GM23338 (cell line): ENCODE measurements around the gene BCL2L13. TPM values are rescaled to one million over a fixed set of nuclear protein-coding genes. Genes with fewer than 3 reads are reported as not detected.

ENCODE experiments used
- ATAC-seq: fragments of 200-7000 bp; cut with Tn5 transposase; 3 replicates; pipeline ENCODE4 v1.9.1; 2020
- DNase-seq: peaks from one replicate; pipeline ENCODE4 v3.0.0-alpha.2; 2015; ENCODE audit warnings: low spot score
- H2AFZ ChIP-seq: fragments of 200-600 bp; sonication (generic); 2 replicates; pipeline ENCODE4 v1.8.0; 2016; ENCODE audit warnings: antibody characterized with exemption, mild to moderate bottlenecking, moderate library complexity
- H3F3A ChIP-seq: fragments of 200-600 bp; sonication (generic); replicated peaks from 2 replicates; pipeline ENCODE4 v1.8.0; 2017; ENCODE audit warnings: antibody characterized with exemption, mixed run types, low read depth
- H3K27ac ChIP-seq: fragments of 200-600 bp; sonication (generic); 2 replicates; pipeline ENCODE4 v1.6.1; 2016; ENCODE audit warnings: low read depth
- H3K27me3 ChIP-seq: fragments of 200-600 bp; sonication (generic); 2 replicates; pipeline ENCODE4 v1.8.0; 2016; ENCODE audit warnings: mild to moderate bottlenecking, mixed run types, moderate library complexity; ENCODE audit not compliant: insufficient read depth
- H3K36me3 ChIP-seq: fragments of 200-600 bp; sonication (generic); 2 replicates; pipeline ENCODE4 v1.8.0; 2016; ENCODE audit warnings: mild to moderate bottlenecking; ENCODE audit not compliant: insufficient read depth
- H3K4me1 ChIP-seq: fragments of 200-600 bp; sonication (generic); 2 replicates; pipeline ENCODE4 v1.8.0; 2016; ENCODE audit warnings: mild to moderate bottlenecking, moderate library complexity; ENCODE audit not compliant: insufficient read depth
- H3K4me2 ChIP-seq: fragments of 200-600 bp; sonication (generic); 2 replicates; pipeline ENCODE4 v1.7.1; 2017; ENCODE audit warnings: mixed run types
- H3K4me3 ChIP-seq: fragments of 200-600 bp; sonication (generic); 2 replicates; pipeline ENCODE4 v1.6.1; 2016; ENCODE audit warnings: mixed run types
- H3K79me2 ChIP-seq: fragments of 200-600 bp; sonication (generic); replicated peaks from 2 replicates; pipeline ENCODE4 v1.8.0; 2017; ENCODE audit warnings: mild to moderate bottlenecking; ENCODE audit not compliant: insufficient read depth
- H3K9me2 ChIP-seq: fragments of 200-600 bp; sonication (generic); 2 replicates; pipeline ENCODE4 v1.8.0; 2017; ENCODE audit not compliant: insufficient read depth
- H4K20me1 ChIP-seq: fragments of 200-600 bp; sonication (generic); replicated peaks from 2 replicates; pipeline ENCODE4 v1.8.0; 2017; ENCODE audit warnings: mild to moderate bottlenecking; ENCODE audit not compliant: insufficient read depth
- H3K27ac Mint-ChIP-seq: 2 replicates; pipeline ENCODE4 v1.8.0; 2020; ENCODE audit warnings: inconsistent platforms, mild to moderate bottlenecking, moderate library complexity, mixed read lengths
- H3K27me3 Mint-ChIP-seq: 3 replicates; pipeline ENCODE4 v1.8.0; 2022; ENCODE audit warnings: low read depth, mild to moderate bottlenecking, moderate library complexity, mixed read lengths, inconsistent platforms; ENCODE audit not compliant: insufficient read depth, poor library complexity
- H3K36me3 Mint-ChIP-seq: 3 replicates; pipeline ENCODE4 v1.8.0; 2021; ENCODE audit warnings: low read depth, mild to moderate bottlenecking, inconsistent platforms, moderate library complexity, mixed read lengths
- H3K4me1 Mint-ChIP-seq: 3 replicates; pipeline ENCODE4 v1.8.0; 2020; ENCODE audit warnings: mild to moderate bottlenecking, inconsistent platforms, mixed read lengths
- H3K4me3 Mint-ChIP-seq: 3 replicates; pipeline ENCODE4 v1.8.0; 2021; ENCODE audit warnings: moderate library complexity, mild to moderate bottlenecking, inconsistent platforms, mixed read lengths
- H3K9me3 Mint-ChIP-seq: 3 replicates; pipeline ENCODE4 v1.8.0; 2020; ENCODE audit warnings: moderate library complexity, mild to moderate bottlenecking, inconsistent platforms, mixed read lengths
- CREB1 ChIP-seq: fragments of 250-450 bp; sonication (Bioruptor Pico); IDR thresholded peaks from 2 replicates; pipeline ENCODE4 v1.5.0; 2020; ENCODE audit warnings: low read depth, mild to moderate bottlenecking, moderate library complexity
- EZH2 ChIP-seq: fragments of 200-600 bp; sonication (generic); IDR thresholded peaks from one replicate; pipeline ENCODE4 v1.8.0; 2017; ENCODE audit warnings: antibody characterized with exemption, mild to moderate bottlenecking, low read depth; ENCODE audit not compliant: unreplicated experiment
- EZH2phosphoT487 ChIP-seq: fragments of 200-600 bp; sonication (generic); IDR thresholded peaks from one replicate; pipeline ENCODE4 v1.8.1; 2018; ENCODE audit warnings: antibody characterized with exemption; ENCODE audit not compliant: unreplicated experiment
- JUNB ChIP-seq: IDR thresholded peaks from one replicate; pipeline ENCODE4 v1.6.1; 2016; ENCODE audit warnings: antibody characterized with exemption; ENCODE audit not compliant: unreplicated experiment
- NANOG ChIP-seq: IDR thresholded peaks from 2 replicates; pipeline ENCODE4 v1.6.1; 2016; ENCODE audit warnings: antibody characterized with exemption, borderline replicate concordance
- POLR2AphosphoS5 ChIP-seq: IDR thresholded peaks from 2 replicates; pipeline ENCODE4 v1.6.1; 2016; ENCODE audit warnings: antibody characterized with exemption, low read depth
- ZNF114 ChIP-seq: fragments of 250-450 bp; sonication (Bioruptor Pico); IDR thresholded peaks from 2 replicates; pipeline ENCODE4 v1.5.0; 2020; ENCODE audit warnings: mild to moderate bottlenecking, moderate library complexity
- ZNF331 ChIP-seq: fragments of 250-450 bp; sonication (Bioruptor Pico); IDR thresholded peaks from 2 replicates; pipeline ENCODE4 v1.5.0; 2020; ENCODE audit warnings: low read depth, mild to moderate bottlenecking, moderate library complexity
- polyA plus RNA-seq: library from polyadenylated mRNA; unstranded; fragments of >200 nt; fragmentation: Nextera tagmentation; extraction: Ambion mirVana; gene quantifications from 2 replicates; pipeline ENCODE4 v1.2.1, GENCODE V29; 2016
- total RNA-seq: library from RNA; depleted of rRNA; stranded (reverse); fragments of >200 nt; shearing (Covaris generic); gene quantifications from 2 replicates; pipeline ENCODE4 v1.2.3, GENCODE V29; 2014
- TF ChIP-seq, protein P1 (sequence below): IDR thresholded peaks from 2 replicates; pipeline ENCODE4 v1.6.1; 2016; ENCODE audit warnings: antibody characterized with exemption
- TF ChIP-seq, protein P2 (sequence below): IDR thresholded peaks from one replicate; pipeline ENCODE4 v1.6.1; 2018; ENCODE audit warnings: antibody characterized with exemption; ENCODE audit not compliant: unreplicated experiment
- TF ChIP-seq, protein P3 (sequence below), 2 experiments: fragments of 200-600 bp in 1 of 2; sonication (generic) in 1 of 2; conservative IDR thresholded peaks; 2 replicates each; pipeline versions ENCODE4 v1.5.1 to v1.6.1; 2016 to 2017; ENCODE audit warnings: antibody characterized with exemption in 2 of 2, low read depth in 2 of 2, mild to moderate bottlenecking in 2 of 2, moderate library complexity in 1 of 2
- TF ChIP-seq, protein P4 (sequence below): fragments of 250-450 bp; sonication (Bioruptor Pico); IDR thresholded peaks from 2 replicates; pipeline ENCODE4 v1.5.0; 2020; ENCODE audit warnings: mild to moderate bottlenecking, moderate library complexity

Gene BCL2L13
- total and polyA plus RNA-seq, 2 experiments from 2014 or later: 22.4 to 32.3 TPM

DNA sequence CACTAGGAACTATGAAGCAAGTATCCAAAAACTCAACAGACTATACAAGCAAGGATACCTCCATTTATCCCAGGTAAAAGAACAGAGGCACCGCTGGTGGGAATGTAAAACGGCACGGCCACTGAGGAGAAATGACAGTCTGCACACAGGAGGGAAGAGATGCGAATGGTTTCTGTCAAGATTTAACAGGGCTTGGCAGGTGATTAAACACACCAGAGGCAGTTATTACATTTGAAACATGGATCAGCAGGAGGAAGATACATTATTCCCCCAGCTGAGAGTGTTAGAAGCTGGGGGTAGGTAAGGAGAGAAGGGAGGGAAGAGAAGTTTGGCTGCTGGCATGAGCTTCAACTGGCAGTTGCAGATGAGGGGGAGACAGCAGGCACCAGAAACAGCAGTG lies 40.2 kb upstream of the BCL2L13 start:
- DNase-seq (no peak), ATAC-seq (no peak)
- Histone ChIP-seq H3K36me3 (peaks cover 49% of the 10 kb centered on the region), H3K27me3 (no peaks in the 10 kb centered on the region), H3K79me2 (no peaks in the 10 kb centered on the region), H3K4me2 (no peak overlapping the region), H3K9me2 (no peaks in the 10 kb centered on the region), H4K20me1 (peaks cover 9% of the 10 kb centered on the region), H2AFZ (no peak overlapping the region), H3K4me1 (no peaks in the 10 kb centered on the region), H3F3A (peaks cover 10% of the 10 kb centered on the region; the same call in 1 of the 2 replicates), H3K27ac (no peak overlapping the region), H3K4me3 (no peak overlapping the region)
- TF ChIP-seq NANOG (no peak), JUNB (no peak), CREB1 (CRISPR knock-in tag) (no peak), ZNF331 (CRISPR knock-in tag) (no peak), EZH2phosphoT487 (no peak), ZNF114 (CRISPR knock-in tag) (no peak), EZH2 (no peak), POLR2AphosphoS5 (no peak)
- TF ChIP-seq, protein P1, sequence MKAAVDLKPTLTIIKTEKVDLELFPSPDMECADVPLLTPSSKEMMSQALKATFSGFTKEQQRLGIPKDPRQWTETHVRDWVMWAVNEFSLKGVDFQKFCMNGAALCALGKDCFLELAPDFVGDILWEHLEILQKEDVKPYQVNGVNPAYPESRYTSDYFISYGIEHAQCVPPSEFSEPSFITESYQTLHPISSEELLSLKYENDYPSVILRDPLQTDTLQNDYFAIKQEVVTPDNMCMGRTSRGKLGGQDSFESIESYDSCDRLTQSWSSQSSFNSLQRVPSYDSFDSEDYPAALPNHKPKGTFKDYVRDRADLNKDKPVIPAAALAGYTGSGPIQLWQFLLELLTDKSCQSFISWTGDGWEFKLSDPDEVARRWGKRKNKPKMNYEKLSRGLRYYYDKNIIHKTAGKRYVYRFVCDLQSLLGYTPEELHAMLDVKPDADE: no peak
- TF ChIP-seq, protein P2, sequence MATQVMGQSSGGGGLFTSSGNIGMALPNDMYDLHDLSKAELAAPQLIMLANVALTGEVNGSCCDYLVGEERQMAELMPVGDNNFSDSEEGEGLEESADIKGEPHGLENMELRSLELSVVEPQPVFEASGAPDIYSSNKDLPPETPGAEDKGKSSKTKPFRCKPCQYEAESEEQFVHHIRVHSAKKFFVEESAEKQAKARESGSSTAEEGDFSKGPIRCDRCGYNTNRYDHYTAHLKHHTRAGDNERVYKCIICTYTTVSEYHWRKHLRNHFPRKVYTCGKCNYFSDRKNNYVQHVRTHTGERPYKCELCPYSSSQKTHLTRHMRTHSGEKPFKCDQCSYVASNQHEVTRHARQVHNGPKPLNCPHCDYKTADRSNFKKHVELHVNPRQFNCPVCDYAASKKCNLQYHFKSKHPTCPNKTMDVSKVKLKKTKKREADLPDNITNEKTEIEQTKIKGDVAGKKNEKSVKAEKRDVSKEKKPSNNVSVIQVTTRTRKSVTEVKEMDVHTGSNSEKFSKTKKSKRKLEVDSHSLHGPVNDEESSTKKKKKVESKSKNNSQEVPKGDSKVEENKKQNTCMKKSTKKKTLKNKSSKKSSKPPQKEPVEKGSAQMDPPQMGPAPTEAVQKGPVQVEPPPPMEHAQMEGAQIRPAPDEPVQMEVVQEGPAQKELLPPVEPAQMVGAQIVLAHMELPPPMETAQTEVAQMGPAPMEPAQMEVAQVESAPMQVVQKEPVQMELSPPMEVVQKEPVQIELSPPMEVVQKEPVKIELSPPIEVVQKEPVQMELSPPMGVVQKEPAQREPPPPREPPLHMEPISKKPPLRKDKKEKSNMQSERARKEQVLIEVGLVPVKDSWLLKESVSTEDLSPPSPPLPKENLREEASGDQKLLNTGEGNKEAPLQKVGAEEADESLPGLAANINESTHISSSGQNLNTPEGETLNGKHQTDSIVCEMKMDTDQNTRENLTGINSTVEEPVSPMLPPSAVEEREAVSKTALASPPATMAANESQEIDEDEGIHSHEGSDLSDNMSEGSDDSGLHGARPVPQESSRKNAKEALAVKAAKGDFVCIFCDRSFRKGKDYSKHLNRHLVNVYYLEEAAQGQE: no peak
- TF ChIP-seq, protein P3, sequence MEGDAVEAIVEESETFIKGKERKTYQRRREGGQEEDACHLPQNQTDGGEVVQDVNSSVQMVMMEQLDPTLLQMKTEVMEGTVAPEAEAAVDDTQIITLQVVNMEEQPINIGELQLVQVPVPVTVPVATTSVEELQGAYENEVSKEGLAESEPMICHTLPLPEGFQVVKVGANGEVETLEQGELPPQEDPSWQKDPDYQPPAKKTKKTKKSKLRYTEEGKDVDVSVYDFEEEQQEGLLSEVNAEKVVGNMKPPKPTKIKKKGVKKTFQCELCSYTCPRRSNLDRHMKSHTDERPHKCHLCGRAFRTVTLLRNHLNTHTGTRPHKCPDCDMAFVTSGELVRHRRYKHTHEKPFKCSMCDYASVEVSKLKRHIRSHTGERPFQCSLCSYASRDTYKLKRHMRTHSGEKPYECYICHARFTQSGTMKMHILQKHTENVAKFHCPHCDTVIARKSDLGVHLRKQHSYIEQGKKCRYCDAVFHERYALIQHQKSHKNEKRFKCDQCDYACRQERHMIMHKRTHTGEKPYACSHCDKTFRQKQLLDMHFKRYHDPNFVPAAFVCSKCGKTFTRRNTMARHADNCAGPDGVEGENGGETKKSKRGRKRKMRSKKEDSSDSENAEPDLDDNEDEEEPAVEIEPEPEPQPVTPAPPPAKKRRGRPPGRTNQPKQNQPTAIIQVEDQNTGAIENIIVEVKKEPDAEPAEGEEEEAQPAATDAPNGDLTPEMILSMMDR (conservative IDR thresholded peaks at IDR 0.05; ENCODE audit: low read depth in 2 of 2): no peak
- TF ChIP-seq, protein P4, sequence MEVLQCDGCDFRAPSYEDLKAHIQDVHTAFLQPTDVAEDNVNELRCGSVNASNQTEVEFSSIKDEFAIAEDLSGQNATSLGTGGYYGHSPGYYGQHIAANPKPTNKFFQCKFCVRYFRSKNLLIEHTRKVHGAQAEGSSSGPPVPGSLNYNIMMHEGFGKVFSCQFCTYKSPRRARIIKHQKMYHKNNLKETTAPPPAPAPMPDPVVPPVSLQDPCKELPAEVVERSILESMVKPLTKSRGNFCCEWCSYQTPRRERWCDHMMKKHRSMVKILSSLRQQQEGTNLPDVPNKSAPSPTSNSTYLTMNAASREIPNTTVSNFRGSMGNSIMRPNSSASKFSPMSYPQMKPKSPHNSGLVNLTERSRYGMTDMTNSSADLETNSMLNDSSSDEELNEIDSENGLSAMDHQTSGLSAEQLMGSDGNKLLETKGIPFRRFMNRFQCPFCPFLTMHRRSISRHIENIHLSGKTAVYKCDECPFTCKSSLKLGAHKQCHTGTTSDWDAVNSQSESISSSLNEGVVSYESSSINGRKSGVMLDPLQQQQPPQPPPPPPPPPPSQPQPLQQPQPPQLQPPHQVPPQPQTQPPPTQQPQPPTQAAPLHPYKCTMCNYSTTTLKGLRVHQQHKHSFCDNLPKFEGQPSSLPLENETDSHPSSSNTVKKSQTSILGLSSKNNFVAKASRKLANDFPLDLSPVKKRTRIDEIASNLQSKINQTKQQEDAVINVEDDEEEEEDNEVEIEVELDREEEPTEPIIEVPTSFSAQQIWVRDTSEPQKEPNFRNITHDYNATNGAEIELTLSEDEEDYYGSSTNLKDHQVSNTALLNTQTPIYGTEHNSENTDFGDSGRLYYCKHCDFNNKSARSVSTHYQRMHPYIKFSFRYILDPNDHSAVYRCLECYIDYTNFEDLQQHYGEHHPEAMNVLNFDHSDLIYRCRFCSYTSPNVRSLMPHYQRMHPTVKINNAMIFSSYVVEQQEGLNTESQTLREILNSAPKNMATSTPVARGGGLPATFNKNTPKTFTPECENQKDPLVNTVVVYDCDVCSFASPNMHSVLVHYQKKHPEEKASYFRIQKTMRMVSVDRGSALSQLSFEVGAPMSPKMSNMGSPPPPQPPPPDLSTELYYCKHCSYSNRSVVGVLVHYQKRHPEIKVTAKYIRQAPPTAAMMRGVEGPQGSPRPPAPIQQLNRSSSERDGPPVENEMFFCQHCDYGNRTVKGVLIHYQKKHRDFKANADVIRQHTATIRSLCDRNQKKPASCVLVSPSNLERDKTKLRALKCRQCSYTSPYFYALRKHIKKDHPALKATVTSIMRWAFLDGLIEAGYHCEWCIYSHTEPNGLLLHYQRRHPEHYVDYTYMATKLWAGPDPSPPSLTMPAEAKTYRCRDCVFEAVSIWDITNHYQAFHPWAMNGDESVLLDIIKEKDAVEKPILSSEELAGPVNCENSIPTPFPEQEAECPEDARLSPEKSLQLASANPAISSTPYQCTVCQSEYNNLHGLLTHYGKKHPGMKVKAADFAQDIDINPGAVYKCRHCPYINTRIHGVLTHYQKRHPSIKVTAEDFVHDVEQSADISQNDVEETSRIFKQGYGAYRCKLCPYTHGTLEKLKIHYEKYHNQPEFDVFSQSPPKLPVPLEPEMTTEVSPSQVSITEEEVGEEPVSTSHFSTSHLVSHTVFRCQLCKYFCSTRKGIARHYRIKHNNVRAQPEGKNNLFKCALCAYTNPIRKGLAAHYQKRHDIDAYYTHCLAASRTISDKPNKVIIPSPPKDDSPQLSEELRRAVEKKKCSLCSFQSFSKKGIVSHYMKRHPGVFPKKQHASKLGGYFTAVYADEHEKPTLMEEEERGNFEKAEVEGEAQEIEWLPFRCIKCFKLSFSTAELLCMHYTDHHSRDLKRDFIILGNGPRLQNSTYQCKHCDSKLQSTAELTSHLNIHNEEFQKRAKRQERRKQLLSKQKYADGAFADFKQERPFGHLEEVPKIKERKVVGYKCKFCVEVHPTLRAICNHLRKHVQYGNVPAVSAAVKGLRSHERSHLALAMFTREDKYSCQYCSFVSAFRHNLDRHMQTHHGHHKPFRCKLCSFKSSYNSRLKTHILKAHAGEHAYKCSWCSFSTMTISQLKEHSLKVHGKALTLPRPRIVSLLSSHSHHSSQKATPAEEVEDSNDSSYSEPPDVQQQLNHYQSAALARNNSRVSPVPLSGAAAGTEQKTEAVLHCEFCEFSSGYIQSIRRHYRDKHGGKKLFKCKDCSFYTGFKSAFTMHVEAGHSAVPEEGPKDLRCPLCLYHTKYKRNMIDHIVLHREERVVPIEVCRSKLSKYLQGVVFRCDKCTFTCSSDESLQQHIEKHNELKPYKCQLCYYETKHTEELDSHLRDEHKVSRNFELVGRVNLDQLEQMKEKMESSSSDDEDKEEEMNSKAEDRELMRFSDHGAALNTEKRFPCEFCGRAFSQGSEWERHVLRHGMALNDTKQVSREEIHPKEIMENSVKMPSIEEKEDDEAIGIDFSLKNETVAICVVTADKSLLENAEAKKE: no peak
- Mint-ChIP-seq H3K27ac (no peak overlapping the region), H3K27me3 (no peaks in the 10 kb centered on the region), H3K36me3 (peaks cover 64% of the 10 kb centered on the region), H3K9me3 (no peaks in the 10 kb centered on the region), H3K4me3 (no peak overlapping the region), H3K4me1 (no peaks in the 10 kb centered on the region)
